HG03521 (cell line): ENCODE data around the gene KANSL1.

Experiments used
- ATAC-seq: cut with Tn5 transposase; IDR thresholded peaks from one replicate; pipeline ENCODE4 v1.9.1; 2021; ENCODE audit warnings: mild to moderate bottlenecking, moderate library complexity; ENCODE audit not compliant: unreplicated experiment

KANSL1 gene

GRCh38 chr17:46169913-46170638 lies 23.2 kb downstream of the KANSL1 start:
- no peak for ATAC-seq

- ATAC-seq: no peak
Measured at GRCh38 chr17:46167826-46168569, 25.2 kb downstream of the KANSL1 start.

GRCh38 chr17:46167267-46167666 lies 26.0 kb downstream of the KANSL1 start:
- no peak for ATAC-seq

DNA sequence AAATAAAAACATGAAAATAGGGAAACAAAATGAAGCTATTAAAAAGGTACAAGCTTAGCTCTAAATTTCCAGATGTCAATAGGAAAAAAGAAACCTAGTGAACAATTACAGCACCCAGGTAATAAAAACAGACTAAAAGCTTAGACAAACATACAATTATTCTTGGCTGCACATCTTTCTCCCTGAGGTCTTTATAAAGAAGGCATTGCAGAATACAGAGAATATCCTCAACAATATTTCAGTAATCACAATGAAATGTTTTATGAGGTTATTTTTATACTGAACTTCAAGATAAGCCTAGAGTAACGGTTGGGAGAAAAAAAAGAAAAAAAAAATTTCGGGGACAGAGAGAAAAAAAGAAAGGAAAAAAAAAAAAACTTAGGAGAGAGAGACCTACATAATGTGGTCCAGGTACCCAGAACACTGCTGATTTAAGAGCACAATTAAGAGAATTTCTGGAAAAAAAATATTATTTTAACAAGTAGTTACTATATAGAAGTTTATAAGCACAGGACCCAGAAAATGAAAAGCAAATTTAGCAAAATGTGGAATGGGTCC lies 26.5 kb downstream of the KANSL1 start:
- no peak for ATAC-seq

DNA sequence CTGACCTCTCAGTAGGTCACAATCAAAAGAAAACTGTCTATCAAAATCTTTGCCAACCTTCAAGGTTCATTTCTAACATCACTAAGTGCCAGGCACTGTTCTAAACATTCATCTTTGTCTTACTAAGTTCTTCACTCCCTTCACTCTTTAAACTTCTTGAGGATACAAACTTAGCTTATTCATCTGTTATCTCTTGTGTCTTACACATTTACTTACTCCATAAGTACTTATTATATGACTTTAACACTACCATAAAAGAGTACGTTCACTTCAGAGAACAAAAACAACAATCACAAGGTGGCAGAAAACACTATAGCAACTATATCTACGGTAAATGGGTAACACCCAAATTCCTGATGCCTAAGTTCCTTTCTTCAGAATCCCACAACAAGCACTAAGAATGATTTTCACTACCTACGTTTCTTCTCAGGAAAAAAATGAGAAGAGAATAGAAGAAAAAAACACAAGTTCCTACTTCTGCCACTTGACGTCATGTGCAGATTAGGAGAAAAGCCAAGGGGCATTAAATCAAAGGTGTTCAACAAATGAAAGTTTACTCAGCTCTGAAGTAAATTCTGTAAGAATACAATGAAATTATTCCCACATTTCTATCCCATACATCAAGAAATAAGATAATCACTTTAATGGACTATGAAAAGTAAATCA lies 29.2 kb downstream of the KANSL1 start:
- ATAC-seq: no peak

- ATAC-seq: no peak
Measured at GRCh38 chr17:46163316-46163715, 29.9 kb downstream of the KANSL1 start.

GRCh38 chr17:46162866-46163265 lies 30.4 kb downstream of the KANSL1 start:
- ATAC-seq: no peak

DNA sequence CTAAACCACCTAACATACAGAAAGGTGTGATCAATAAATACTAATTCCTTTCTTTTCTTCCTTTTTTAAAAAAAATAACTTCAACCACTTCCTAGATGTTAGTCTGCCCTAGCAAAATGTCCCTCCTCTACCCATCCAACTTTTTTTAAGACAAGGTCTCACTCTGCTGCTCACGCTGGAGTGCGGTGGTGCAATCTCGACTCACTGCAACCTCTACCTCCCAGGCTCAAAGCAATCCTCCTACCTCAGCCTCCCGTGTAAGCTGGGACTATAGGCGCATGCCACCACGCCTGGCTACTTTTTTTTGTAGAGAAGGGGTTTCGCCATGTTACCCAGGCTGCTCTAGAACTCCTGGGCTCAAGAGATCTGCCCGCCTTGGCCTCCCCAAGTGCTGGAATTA lies 33.1 kb downstream of the KANSL1 start:
- no peak for ATAC-seq

GRCh38 chr17:46159686-46160085 lies 33.5 kb downstream of the KANSL1 start:
- ATAC-seq: no peak

DNA sequence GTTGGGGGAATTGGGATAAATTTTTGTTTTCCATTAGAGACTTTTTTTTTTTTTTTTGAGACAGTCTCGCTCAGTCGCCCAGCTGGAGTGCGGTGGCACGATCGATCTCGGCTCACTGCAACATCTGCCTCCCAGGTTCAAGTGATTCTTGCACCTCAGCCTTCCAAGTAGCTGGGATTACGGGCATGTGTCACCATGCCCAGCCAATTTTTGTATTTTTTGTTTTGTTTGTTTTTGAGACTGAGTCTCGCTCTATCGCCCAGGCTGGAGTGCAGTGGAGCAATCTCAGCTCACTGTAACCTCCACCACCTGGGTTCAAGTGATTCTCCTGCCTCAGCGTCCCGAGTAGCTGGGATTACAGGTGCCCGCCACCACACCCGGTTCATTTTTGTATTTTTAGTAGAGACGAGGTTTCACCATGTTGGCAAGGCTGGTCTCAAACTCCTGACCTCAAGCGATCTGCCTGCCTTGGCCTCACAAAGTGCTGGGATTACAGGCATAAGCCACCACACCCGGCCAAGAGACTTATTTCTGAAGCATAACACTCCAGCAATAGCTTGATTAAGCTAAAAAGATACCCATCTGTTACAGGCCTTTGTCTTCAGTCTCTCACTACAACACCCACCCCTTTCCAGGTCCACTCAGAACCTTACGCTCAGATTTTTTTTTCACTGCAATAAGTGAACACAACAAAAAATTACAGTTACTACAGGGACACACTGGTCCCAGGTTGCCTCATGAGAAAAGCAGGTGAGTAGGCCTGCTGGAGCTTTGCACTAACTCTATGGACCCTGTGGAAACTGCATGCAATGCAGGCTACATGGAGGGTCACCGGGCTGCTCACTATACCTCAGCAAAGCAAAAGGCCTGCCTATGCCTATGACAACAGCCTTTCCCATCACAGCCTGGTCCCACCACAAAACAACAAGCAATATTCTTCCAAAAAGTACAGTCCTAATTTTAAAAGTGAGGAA lies 34.6 kb downstream of the KANSL1 start:
- no peak for ATAC-seq

DNA sequence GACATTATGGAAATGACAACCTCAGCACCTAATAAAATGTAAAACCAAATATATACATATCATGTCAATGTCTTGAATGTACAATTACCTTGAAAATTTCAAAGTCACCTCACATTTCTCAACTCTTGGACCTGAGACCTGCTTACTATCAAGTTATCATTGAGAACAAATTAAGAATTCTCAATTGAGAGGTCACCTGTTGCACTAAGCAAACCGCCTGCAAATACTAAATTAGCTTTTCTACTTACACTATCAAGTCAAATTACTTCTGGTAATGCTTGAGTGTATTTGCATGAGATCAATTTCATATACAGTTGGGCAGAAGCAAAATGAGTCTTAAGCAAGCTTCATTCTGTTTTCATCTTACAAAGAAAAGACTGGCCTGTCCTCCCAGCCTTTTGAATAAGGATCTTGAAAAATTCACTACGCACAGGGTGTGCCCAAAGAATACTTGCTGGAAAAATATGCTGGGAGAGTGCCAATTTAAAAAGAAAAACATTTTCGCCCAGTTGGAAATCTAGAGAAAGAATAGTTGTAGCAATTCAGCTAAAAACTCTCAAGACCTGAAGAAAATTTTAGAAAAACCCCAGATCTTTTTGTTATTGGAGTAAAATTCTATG lies 35.7 kb downstream of the KANSL1 start:
- no peak for ATAC-seq

- ATAC-seq: no peak
Measured at GRCh38 chr17:46154151-46154816, 38.9 kb downstream of the KANSL1 start.

GRCh38 chr17:46152423-46152822 lies 40.8 kb downstream of the KANSL1 start:
- no peak for ATAC-seq

- no peak for ATAC-seq
Measured at GRCh38 chr17:46151762-46152161, 41.5 kb downstream of the KANSL1 start.

- no peak for ATAC-seq
Measured at GRCh38 chr17:46150216-46150963, 42.8 kb downstream of the KANSL1 start.

GRCh38 chr17:46148247-46148646 lies 45.0 kb downstream of the KANSL1 start:
- no peak for ATAC-seq

- ATAC-seq: no peak
Measured at GRCh38 chr17:46147296-46147695, 45.9 kb downstream of the KANSL1 start.

DNA sequence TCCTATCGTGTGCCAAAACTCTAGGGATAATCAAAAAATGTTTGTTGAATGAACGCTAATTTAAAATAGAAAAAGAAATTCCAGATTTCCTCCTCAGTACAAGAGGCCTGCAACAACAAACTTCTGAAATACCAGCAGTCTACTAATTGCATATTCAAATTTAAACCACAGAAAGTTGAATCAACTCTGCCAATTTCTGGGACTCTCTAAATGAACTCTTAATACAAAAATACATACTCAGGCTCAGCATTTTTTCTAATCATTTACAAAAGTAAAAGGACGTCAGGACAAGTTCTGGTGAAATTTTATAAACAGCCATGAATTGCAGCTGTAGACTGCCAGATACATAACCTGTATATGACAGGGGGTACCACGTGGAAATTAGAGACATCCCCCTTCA lies 49.0 kb downstream of the KANSL1 start:
- ATAC-seq: no peak

DNA sequence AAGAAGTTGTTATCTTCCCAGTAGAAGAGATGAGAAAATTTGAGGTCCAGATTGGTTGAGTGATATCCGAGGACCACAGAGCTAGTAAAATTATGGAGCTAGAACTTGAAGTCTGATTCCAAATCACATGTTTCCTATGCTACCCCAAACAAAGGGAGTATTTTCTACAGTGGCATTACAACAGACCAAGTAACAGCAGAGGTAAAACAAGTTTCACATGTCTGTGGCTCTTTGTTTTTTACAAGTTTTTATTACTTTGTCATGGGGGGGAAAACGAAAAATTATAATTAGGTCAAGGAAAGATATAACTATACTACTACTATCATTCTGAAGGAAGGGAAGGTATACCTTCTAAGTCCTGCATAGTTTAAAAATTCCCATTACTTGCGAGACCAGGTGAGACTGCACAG lies 49.4 kb downstream of the KANSL1 start:
- ATAC-seq: no peak
